Inferior parietal cortex (tissue), 1 donor: ENCODE results near the gene EHMT1.

Experiments
- DNase-seq: peaks from one replicate; pipeline ENCODE4 v3.0.0-alpha.2; 2016; ENCODE audit errors: extremely low spot score

EHMT1 gene

DNA sequence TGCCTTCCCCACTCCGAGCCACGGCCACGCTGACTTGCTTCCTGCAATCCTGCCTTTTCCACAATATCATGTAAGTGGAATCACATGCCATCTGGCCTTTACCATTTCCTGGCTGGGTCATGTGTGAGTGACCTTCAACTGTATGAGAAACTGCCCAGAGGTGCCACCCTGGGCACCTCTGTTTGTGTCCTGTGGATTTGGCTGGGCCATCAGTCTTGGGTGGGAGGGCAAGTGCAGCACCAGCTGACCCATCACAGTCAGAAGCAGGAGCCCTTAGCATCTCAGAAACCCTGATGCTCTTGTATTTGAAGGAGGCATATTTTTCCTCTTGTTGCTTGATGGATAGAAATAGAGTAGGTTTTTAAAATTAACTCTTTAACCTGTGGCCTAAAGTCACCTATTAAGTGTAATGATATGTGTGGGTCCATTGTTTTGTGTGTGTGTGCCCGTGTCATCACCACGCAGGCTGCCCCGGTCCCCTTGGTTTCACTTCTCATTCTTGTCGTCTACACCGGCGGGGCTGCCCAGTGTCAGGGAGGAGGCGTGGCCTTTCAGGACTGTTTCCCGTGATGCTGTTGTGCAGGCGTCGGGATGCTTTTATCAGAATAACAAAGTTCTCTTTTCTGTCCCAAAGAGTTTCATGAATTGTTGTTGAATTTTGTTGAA lies 206.7 kb downstream of the EHMT1 start:
- DNase-seq = no peak

DNA sequence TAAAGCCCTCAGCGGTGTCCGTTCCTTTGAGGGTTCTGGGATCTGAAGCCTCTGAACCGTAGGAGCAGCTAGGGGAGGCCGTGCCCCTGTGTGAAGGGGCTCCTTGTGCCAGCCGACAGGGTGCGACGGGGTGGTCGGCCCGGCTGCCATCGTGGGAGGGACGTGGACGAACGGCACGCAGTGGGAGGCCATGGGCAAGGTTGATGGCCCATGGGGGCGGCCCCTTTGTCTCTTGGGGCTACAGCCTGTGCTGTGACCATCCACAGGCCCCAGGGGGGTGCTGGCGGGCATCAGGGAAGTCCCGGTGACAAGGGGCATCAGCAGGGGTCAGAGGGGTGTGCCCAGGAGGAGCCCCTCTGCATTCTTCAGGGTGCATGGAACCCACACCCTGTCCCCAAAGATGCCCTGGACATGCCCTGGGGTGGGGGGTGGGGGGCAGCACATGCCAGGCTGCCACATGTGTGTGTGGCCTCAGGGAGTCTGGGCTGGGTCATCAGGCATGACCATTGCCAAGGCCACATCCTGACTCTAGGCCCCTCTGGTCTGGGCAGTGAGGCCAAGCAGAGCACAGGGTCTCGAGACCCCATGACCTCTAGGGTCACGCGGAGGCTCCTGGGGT lies 209.2 kb downstream of the EHMT1 start:
- DNase-seq = no peak

DNA sequence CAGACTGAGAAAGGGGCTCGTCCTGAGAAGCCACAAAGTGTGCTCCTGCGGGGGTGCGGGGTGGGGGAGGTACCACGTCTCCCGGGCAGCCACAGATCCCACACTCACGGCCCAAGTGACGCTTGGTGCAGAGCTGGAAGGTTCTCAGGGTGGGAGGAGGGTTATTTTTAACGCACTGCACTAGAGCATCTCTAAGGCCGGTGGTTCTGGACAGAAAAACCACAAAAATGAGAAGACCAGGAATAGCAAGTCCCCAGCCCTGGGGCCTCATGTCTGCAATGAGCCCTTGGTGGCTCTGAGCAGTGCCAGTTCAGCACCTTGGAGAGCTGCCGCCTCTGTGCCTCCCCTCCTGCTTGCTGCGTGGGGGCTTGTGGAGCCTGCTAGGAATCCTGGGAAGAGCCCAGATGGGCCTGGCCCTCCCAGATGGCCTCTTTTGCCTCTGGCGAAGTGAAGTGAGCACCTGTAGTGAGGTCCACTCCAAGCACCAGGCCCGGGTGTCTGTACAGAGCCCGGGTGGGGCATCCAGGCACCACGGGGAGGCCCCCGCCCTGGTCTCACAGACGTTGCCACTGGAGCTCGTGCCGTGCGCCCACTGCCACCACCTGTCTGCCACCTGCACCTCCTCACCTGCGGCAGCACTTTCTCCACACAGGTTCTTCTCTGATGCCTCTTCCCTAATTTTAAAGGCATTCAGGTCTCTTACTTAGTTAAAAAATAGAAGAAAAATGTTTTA lies 209.9 kb downstream of the EHMT1 start:
- peak; percentile 15 for DNase-seq

- no peak for DNase-seq
Measured at GRCh38 chr9:137829260-137829996, 210.6 kb downstream of the EHMT1 start.

GRCh38 chr9:137832191-137832700 lies 213.4 kb downstream of the EHMT1 start:
- no peak for DNase-seq

GRCh38 chr9:137832830-137833590 lies 214.2 kb downstream of the EHMT1 start:
- no peak for DNase-seq

DNA sequence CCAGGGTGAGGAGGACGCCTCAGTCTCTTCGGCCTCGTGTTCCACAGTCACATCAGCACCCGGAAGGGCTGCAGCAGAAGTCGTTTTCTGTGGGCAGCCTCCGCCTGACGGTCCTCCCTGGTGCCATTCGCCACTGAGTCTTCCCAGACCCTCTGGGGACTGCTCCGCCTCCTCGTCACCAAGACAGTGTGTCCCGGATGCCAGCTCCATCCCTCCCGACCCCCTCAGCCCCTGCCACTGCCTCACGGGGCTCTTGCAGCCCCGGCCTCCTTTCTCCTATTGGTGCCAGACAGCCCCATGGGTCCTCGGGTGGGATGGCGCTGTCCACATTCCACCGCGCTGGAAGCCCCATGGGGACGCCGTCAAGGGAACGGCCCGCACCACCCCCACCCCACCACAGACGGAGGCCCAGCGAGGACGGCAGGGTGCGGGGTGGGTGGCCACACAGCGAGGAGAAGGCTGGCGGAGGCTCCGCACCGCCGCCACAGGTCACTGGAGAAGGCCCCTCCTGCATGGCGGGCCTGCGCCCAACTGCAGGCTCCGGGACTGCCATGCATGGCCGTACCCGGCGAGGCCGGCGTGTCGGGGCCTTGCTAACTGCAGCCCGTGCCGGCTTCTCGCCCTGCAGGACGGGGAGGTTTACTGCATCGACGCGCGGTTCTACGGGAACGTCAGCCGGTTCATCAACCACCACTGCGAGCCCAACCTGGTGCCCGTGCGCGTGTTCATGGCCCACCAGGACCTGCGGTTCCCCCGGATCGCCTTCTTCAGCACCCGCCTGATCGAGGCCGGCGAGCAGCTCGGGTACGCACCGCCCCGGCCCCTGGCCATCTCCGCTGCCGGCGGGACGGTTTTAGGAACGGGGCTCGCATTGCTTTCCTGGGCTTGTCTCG lies 215.2 kb downstream of the EHMT1 start:
- no peak for DNase-seq

DNA sequence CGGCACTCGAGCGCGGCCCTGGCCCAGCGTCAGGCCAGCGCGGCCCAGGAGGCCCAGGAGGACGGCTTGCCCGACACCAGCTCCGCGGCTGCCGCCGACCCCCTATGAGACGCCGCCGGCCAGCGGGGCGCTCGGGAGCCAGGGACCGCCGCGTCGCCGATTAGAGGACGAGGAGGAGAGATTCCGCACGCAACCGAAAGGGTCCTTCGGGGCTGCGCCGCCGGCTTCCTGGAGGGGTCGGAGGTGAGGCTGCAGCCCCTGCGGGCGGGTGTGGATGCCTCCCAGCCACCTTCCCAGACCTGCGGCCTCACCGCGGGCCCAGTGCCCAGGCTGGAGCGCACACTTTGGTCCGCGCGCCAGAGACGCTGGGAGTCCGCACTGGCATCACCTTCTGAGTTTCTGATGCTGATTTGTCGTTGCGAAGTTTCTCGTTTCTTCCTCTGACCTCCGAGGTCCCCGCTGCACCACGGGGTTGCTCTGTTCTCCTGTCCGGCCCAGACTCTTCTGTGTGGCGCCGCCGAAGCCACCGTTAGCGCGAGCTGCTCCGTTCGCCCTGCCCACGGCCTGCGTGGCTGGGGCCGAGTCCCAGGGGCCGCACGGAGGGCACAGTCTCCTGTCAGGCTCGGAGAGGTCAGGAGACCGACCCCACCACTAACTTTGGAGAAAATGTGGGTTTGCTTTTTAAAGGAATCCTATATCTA lies 216.2 kb downstream of the EHMT1 start:
- DNase-seq = no peak

DNA sequence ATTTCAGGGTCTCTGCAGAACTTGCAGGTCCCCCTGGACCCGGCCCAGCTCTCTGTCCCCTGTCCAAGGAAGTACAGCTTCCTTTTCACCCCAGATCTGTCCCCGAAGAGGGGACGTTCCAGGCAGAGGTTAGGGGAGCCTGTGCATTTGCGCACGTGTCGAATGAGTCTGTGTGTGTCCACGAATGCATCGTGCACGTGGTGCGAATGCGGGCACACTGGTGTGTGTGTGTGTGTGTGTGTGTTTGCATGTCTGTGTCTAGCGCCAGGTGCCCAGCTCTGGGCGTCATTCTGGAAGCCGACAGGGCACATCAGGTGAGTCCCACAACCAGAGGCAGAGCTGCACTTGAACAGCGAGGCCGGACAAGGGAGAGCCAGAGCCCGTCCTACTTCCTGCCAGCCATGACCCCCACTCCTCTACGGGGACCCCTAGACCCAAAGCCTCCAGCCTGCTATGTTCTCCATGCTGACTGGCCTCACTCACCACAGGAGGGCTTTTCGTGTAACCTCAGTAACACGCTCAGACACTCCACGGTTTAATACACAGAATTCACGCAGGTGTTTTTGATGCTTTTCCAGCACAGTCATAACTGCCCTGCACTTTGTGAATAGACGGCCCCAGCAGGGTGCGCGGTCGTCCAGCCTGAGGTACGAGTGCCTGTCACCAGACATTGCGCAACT lies 217.5 kb downstream of the EHMT1 start:
- DNase-seq = no peak

- DNase-seq = no peak
Measured at GRCh38 chr9:137836831-137837241, 218.0 kb downstream of the EHMT1 start.

DNA sequence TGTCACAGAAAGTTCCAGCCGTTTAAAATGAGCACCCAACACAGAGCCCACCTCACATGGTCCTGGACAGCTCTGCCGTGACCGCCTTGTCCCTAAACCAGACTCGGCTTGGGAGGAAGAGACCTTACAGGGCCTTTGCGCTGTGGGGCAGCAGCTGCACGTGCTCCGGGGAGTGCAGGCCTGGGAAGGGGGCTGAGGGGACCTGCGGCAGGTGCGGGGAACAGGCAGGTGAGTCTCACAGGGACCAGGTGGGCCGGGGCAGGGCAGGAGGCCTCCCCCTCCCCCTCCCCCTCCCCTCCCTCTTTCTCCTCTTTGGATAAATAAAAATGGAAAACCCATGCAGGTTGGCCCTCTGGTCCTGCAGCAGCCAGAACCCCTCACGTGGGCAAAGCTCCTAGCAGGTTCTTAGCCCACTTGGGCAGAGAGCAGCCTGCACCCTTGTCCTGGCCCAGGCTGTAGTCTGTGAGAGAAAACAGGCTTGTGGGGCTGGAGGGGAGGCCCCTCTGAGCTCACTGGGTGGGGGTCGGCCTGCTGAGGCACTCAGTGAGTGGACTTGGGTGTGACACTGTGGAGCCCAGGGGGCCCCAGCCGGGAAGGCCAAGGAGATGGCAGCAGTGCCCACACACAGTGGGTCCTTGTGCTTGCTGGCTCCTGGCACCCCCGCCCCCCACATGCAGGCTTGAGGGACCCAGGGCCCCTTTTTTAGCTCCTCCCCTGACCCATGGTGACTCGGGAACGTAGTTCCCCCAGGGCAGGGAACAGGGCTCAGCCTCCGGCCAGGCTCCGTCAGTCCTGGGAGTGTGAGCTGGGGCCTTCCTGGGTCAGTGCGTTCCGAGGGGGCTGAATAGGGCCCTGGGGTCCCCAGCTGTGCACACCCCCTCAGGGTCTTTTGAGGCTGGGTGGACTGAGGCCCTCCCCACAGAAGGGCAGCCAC lies 218.8 kb downstream of the EHMT1 start:
- no peak for DNase-seq

- DNase-seq = no peak
Measured at GRCh38 chr9:137838576-137838975, 219.8 kb downstream of the EHMT1 start.

GRCh38 chr9:137843355-137843754 lies 224.6 kb downstream of the EHMT1 start:
- DNase-seq = no peak

GRCh38 chr9:137851516-137852267 lies 232.9 kb downstream of the EHMT1 start:
- DNase-seq = no peak

- DNase-seq = no peak
Measured at GRCh38 chr9:137853392-137853995, 234.7 kb downstream of the EHMT1 start.

GRCh38 chr9:137860361-137860760 lies 241.6 kb downstream of the EHMT1 start:
- no peak for DNase-seq
